OCI-LY1 (cell line): ENCODE data around the gene KCNK13.

ENCODE experiments used
- CTCF ChIP-seq: fragments of 200-600 bp; sonication (generic), shearing (Covaris generic); IDR thresholded peaks from 2 replicates; pipeline ENCODE4 v1.5.1; 2017; ENCODE audit warnings: mild to moderate bottlenecking, antibody characterized with exemption, low read length, moderate library complexity, mixed read lengths
- EZH2 ChIP-seq: fragments of 200-600 bp; sonication (generic), shearing (Covaris generic); IDR thresholded peaks from 2 replicates; pipeline ENCODE4 v1.8.0; 2017; ENCODE audit warnings: borderline replicate concordance, mixed run types, mild to moderate bottlenecking, antibody characterized with exemption, low read length, moderate library complexity, mixed read lengths

DNA sequence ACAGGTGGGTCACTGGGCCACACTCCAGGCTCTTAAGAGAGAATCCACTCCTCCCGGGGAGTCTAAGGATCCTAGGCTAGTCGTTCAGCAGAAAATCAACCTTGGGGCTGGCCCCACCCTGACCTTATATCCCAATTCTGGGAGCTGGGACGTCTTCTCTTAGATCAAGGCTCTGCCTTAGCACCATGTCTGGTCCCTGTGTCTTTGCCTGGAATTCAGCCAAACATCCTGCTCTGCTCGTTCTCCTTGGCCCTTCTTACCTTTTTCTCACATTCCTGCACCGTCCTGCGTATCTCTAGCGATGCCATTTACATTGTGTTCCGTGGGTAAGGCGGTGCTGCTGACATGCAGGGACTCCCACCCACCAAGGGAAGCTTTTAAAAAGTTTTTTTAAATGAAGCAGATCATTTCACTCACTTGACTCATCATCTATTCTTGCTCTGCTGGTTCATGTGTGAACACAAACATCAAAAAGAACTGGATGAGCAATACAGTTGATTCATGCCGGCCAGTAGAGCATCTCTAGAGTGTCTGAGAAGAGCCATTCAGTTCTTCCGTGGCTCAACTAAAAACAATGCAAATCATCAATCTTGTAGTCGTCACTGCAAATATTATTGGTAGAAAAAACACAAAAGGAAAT, 50.2 kb downstream of the KCNK13 start:
- TF ChIP-seq CTCF (no peak), EZH2 (no peak)
